PC-9 (cell line): Measurements from ENCODE around the gene LSM12.

ENCODE experiments used
- CTCF ChIP-seq: fragments of 200-600 bp; sonication (generic); conservative IDR thresholded peaks from 2 replicates; pipeline ENCODE4 v1.6.1; 2017; ENCODE audit warnings: mixed run types, antibody characterized with exemption, mild to moderate bottlenecking, moderate library complexity
- EZH2 ChIP-seq: fragments of 200-600 bp; sonication (generic); IDR thresholded peaks from 2 replicates; pipeline ENCODE4 v1.8.0; 2017; ENCODE audit warnings: antibody characterized with exemption, low read depth

GRCh38 chr17:44069974-44070454, 3.5 kb upstream of the LSM12 start:
- TF ChIP-seq CTCF (no peak), EZH2 (no peak)
